GM12878 (cell line): ENCODE results near the gene HUNK. TPM values are rescaled to one million over a fixed set of nuclear protein-coding genes. Genes with fewer than 3 reads are reported as not detected.

ENCODE experiments used
- ATAC-seq: fragments of 200-7000 bp; cut with Tn5 transposase; 3 replicates; pipeline ENCODE4 v1.9.1; 2020; ENCODE audit warnings: mild to moderate bottlenecking, moderate library complexity
- BruUV-seq: library from RNA; stranded (reverse); fragments of 400-500 nt; replicated peaks from 2 replicates; lab custom pipeline; 2021; lab: Mats Ljungman, UMichigan
- CTCF ChIA-PET: fragments of 300-600 bp; sonication (Branson Sonifier 250); formaldehyde crosslinking; extraction: SDS; loops from one replicate; lab custom pipeline; 2021; ENCODE audit warnings: inconsistent platforms; lab: Yijun Ruan, JAX
- POLR2A ChIA-PET: fragments of 350-600 bp; formaldehyde crosslinking; extraction: SDS; loops from one replicate; lab custom pipeline; 2021; ENCODE audit warnings: inconsistent platforms; lab: Charles Lee
- RAD21 ChIA-PET: fragments of 300-600 bp; sonication (Branson Sonifier 250); formaldehyde crosslinking; loops from one replicate; lab custom pipeline; 2023; ENCODE audit warnings: antibody characterized with exemption; ENCODE audit not compliant: unreplicated experiment; lab: Charles Lee
- SMC1A ChIA-PET: fragments of 300-600 bp; sonication (Branson Sonifier 250); formaldehyde crosslinking; loops from one replicate; lab custom pipeline; 2023; ENCODE audit not compliant: unreplicated experiment, uncharacterized antibody; lab: Charles Lee
- DNase-seq: peaks from one replicate; pipeline ENCODE4 v3.0.0-alpha.2; 2011; ENCODE audit warnings: low read depth, low spot score
- FAIRE-seq: peaks from 3 replicates; lab custom pipeline; 2011; peaks lifted over from hg19 to GRCh38; lab: Jason Lieb, UNC
- H2AFZ ChIP-seq: 2 replicates; pipeline ENCODE4 v1.6.0; 2011; ENCODE audit warnings: low read depth, low read length, control low read depth; ENCODE audit not compliant: control insufficient read depth
- H3K27ac ChIP-seq: 2 replicates; pipeline ENCODE4 v1.5.1; 2011; ENCODE audit warnings: control low read depth; ENCODE audit not compliant: control insufficient read depth, insufficient read depth
- H3K27me3 ChIP-seq, 2 experiments: replicated peaks in 1 of 2; 2 replicates each; pipeline versions ENCODE4 v1.6.0 to v1.6.1; 2011; ENCODE audit warnings: low read length in 1 of 2; ENCODE audit not compliant: control insufficient read depth in 2 of 2, insufficient read depth in 2 of 2
- H3K36me3 ChIP-seq, 2 experiments: 2 replicates each; pipeline ENCODE4 v1.5.1; 2011; ENCODE audit warnings: low read length in 1 of 2; ENCODE audit not compliant: control insufficient read depth in 2 of 2, insufficient read depth in 2 of 2
- H3K4me1 ChIP-seq: 2 replicates; pipeline ENCODE4 v1.6.1; 2011; ENCODE audit warnings: mild to moderate bottlenecking, low read length, moderate library complexity, mixed read lengths; ENCODE audit not compliant: control insufficient read depth, insufficient read depth
- H3K4me2 ChIP-seq: 2 replicates; pipeline ENCODE4 v1.6.0; 2011; ENCODE audit warnings: control low read depth; ENCODE audit not compliant: control insufficient read depth, insufficient read depth
- H3K4me3 ChIP-seq: fragments of 200-600 bp; sonication (generic); 2 replicates; pipeline ENCODE4 v1.5.1; 2016
- H3K79me2 ChIP-seq: 2 replicates; pipeline ENCODE4 v1.6.0; 2011; ENCODE audit warnings: low read length; ENCODE audit not compliant: control insufficient read depth, insufficient read depth
- H3K9ac ChIP-seq: 2 replicates; pipeline ENCODE4 v1.8.0; 2011; ENCODE audit warnings: low read length, control low read depth, mixed read lengths; ENCODE audit not compliant: control insufficient read depth, insufficient read depth
- H3K9me3 ChIP-seq: replicated peaks from 3 replicates; pipeline ENCODE4 v1.5.1; 2011; ENCODE audit warnings: mild to moderate bottlenecking, low read length; ENCODE audit not compliant: control insufficient read depth, insufficient read depth
- H4K20me1 ChIP-seq: 2 replicates; pipeline ENCODE4 v1.6.0; 2011; ENCODE audit not compliant: control insufficient read depth, insufficient read depth
- CEBPZ ChIP-seq: fragments of 150-350 bp; IDR thresholded peaks from 2 replicates; pipeline ENCODE4 v1.6.1; 2016; ENCODE audit warnings: low read depth, low read length
- EGR1 ChIP-seq, 2 experiments: IDR thresholded peaks; 1 replicate in 1 of 2; 2 replicates in 1 of 2; pipeline ENCODE4 v1.6.1; 2011 to 2012; ENCODE audit warnings: low read depth in 2 of 2, low read length in 2 of 2, borderline replicate concordance in 1 of 2, mild to moderate bottlenecking in 1 of 2, moderate library complexity in 1 of 2
- ETV6 ChIP-seq, 2 experiments: fragments of 450-650 bp in 1 of 2; IDR thresholded peaks in 1 of 2; conservative IDR thresholded peaks in 1 of 2; 2 replicates each; pipeline ENCODE4 v1.6.1; 2014; ENCODE audit warnings: antibody characterized with exemption in 1 of 2, borderline replicate concordance in 1 of 2, low read depth in 1 of 2, mild to moderate bottlenecking in 1 of 2, moderate library complexity in 1 of 2
- MAX ChIP-seq: IDR thresholded peaks from 2 replicates; pipeline ENCODE4 v1.6.1; 2012; ENCODE audit warnings: low read depth, low read length, improper control_type of control experiment
- MEF2B ChIP-seq: fragments of 450-650 bp; IDR thresholded peaks from 2 replicates; pipeline ENCODE4 v1.6.1; 2018; ENCODE audit warnings: mild to moderate bottlenecking, moderate library complexity; ENCODE audit not compliant: partially characterized antibody, poor library complexity, severe bottlenecking
- MTA3 ChIP-seq: IDR thresholded peaks from 2 replicates; pipeline ENCODE4 v1.6.1; 2012; ENCODE audit warnings: low read length, inconsistent platforms, borderline replicate concordance
- MXI1 ChIP-seq: fragments of 150-350 bp; IDR thresholded peaks from 2 replicates; pipeline ENCODE4 v1.6.1; 2011; ENCODE audit warnings: low read depth, mild to moderate bottlenecking, inconsistent platforms, low read length, improper control_type of control experiment
- NBN ChIP-seq: fragments of 450-650 bp; IDR thresholded peaks from 2 replicates; pipeline ENCODE4 v1.6.1; 2016
- PKNOX1 ChIP-seq: fragments of 450-650 bp; IDR thresholded peaks from 2 replicates; pipeline ENCODE4 v1.6.1; 2016; ENCODE audit warnings: mild to moderate bottlenecking
- POU2F2 ChIP-seq: IDR thresholded peaks from 3 replicates; pipeline ENCODE4 v1.6.1; 2011; ENCODE audit warnings: low read depth, mild to moderate bottlenecking, low read length, borderline replicate concordance
- SPI1 ChIP-seq: IDR thresholded peaks from 2 replicates; pipeline ENCODE4 v1.6.1; 2011; ENCODE audit warnings: low read depth, mild to moderate bottlenecking, low read length, moderate library complexity, borderline replicate concordance; ENCODE audit not compliant: insufficient read depth
- SREBF2 ChIP-seq: IDR thresholded peaks from 2 replicates; pipeline ENCODE4 v1.6.1; 2012; ENCODE audit warnings: mild to moderate bottlenecking, low read length
- TCF3 ChIP-seq: IDR thresholded peaks from 2 replicates; pipeline ENCODE4 v1.6.1; 2012; ENCODE audit warnings: low read depth, mild to moderate bottlenecking, low read length, borderline replicate concordance; ENCODE audit not compliant: insufficient read depth
- ZNF274 ChIP-seq: IDR thresholded peaks from one replicate; pipeline ENCODE4 v1.8.0; 2011; ENCODE audit not compliant: insufficient read length, insufficient read depth
- WGBS: methylation state at CpG from one replicate; pipeline ENCODE4 v1.1.6; 2016; ENCODE audit warnings: low lambda C conversion rate; ENCODE audit not compliant: insufficient replicate concordance, insufficient coverage; ENCODE audit errors: missing lambda C conversion rate; 5-methylcytosine and 5-hydroxymethylcytosine counted together
- in situ Hi-C: fragments of 300-500 bp; cut with MboI; formaldehyde crosslinking; loops from 9 replicates; pipeline ENCODE4 v1.14.3; 2018; ENCODE audit warnings: mixed read lengths
- intact Hi-C: fragments of 100-400 bp; cut with micrococcal nuclease; formaldehyde crosslinking; loops from one replicate; pipeline ENCODE4 v1.14.2; 2022; ENCODE audit not compliant: unreplicated experiment
- polyA plus RNA-seq, 11 experiments: library from polyadenylated mRNA; depleted of rRNA in 4 of 11; unstranded in 6 of 11; stranded (reverse) in 5 of 11; fragments of >200 nt; fragmentation: Nextera tagmentation in 4 of 11; fragmentation: Illumina TruSeq in 1 of 11; extraction: Ambion mirVana in 4 of 11; extraction: Trizol in 1 of 11; gene quantifications; 1 replicate in 1 of 11; 2 replicates in 10 of 11; pipeline versions ENCODE4 v1.2.1 to v1.2.3, GENCODE V29; 2011 to 2016; ENCODE audit warnings: inconsistent platforms in 2 of 11, missing spikeins in 2 of 11, low read depth in 1 of 11
- total RNA-seq, 4 experiments: library from RNA; depleted of rRNA in 3 of 4; stranded (reverse); fragments of >200 nt in 3 of 4; fragmentation: Illumina TruSeq in 1 of 4; extraction: Trizol in 1 of 4; gene quantifications; 2 replicates each; pipeline versions ENCODE4 v1.2.1 to v1.2.3, GENCODE V29; 2013 to 2021

The HUNK gene
- total and polyA plus RNA-seq, 10 of the 15 experiments (the other 5 are each of a cell fraction or from before 2014, with no cell fraction given) = under 0.01 to 0.14 (median 0.03) TPM; not detected in 7

DNA sequence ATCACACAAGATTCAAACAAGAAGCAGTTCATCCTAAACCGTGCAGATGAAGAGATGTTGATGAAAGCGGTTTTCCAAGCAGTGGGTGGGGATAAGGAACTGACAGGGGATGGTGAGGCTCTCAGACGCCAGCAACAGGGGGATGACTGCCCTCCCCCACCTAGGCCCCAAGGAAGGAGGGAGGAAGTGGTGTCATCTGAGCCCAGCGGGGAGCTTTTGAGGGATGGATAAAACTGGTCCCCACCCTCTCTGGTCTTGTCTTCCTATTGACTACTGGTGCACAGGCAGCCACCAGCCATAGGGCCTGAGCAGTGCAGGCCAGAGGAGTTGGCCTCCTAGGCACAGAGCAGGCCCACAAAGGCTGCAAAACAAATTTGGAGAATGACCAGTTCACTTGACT is 175.5 kb downstream of the HUNK start:
- SMC1A ChIA-PET = interaction anchor here (0.6 kb wide), 1 partner anchor 220 kb away, joined by 3 read pairs; no protein-coding TSS in a partner anchor
- Histone ChIP-seq H4K20me1 (no peaks in the 10 kb centered on the region), H3K9ac (no peak overlapping the region)
- TF ChIP-seq POU2F2 (no peak), SPI1 (no peak), MXI1 (no peak), MAX (no peak), ETV6 (conservative IDR thresholded peaks at IDR 0.05 in 1 of 2, IDR thresholded peaks at IDR 0.05 in 1 of 2; ENCODE audit: borderline replicate concordance in 1 of 2, low read depth in 1 of 2) (no peak), TCF3 (no peak), ZNF274 (no peak), SREBF2 (no peak), CEBPZ (no peak), MEF2B (no peak), PKNOX1 (no peak), NBN (no peak), MTA3 (no peak), EGR1 (IDR thresholded peaks at IDR 0.05; ENCODE audit: borderline replicate concordance in 1 of 2, low read depth in 2 of 2, low read length in 2 of 2) (no peak)
- TF ChIP-seq, all 136 proteins: peak for 0
- in situ Hi-C loops = no loop called here
- Histone ChIP-seq H3K79me2 (no peaks in the 10 kb centered on the region), H3K36me3 (no peaks in the 10 kb centered on the region), H3K27me3 (no peaks in the 10 kb centered on the region), H3K9me3 (no peaks in the 10 kb centered on the region; the same call in 2 of the 3 replicates), H3K4me2 (no peak overlapping the region), H3K4me3 (no peak overlapping the region), H3K4me1 (no peaks in the 10 kb centered on the region), H3K27ac (no peak overlapping the region), H2AFZ (no peak overlapping the region)
- no TSS peak for BruUV-seq
- ChIA-PET POLR2A (no interaction called here), CTCF (no interaction called here), RAD21 (no interaction called here)
- intact Hi-C loops = no loop called here
- ATAC-seq (no peak), FAIRE-seq (no peak), DNase-seq (no peak)
- 26% methylated on average over 4 of the region's 4 CpGs for WGBS
